Suppressor macrophage treated with lipopolysaccharide for 4 hours (primary cell): ENCODE measurements around the gene MAN1B1.
"Not testable (repeated sequence)": the region's sequence is repeated elsewhere in the genome, so short reads cannot be mapped to it uniquely, and the experiment has no call there.

Experiments
- DNase-seq: peaks from one replicate; pipeline ENCODE4 v3.0.0-alpha.2; 2020

Gene MAN1B1

GRCh38 chr9:137130176-137130755, 43.5 kb downstream of the MAN1B1 start:
- peak; percentile 14 for DNase-seq

- DNase-seq = no peak
Measured at GRCh38 chr9:137134191-137134590, 47.4 kb downstream of the MAN1B1 start.

DNA sequence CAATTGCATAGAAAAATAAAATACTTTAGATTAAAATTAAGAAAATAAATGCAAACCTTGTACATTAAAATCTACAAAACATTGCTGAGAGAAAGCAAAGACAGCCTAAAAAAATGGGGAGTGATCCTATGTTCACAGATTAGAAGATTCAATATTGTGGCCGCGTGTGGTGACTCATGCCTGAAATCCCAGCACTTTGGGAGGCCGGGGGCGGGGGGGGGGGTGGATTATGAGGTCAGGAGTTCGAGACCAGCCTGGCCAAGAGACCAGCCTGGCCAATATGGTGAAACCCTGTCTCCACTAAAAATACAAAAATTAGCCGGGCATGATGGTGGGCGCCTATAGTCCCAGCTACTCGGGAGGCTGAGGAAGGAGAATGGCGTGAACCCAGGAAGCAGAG, 48.4 kb downstream of the MAN1B1 start:
- DNase-seq = not testable (repeated sequence)

GRCh38 chr9:137136261-137136880, 49.6 kb downstream of the MAN1B1 start:
- DNase-seq = no peak

GRCh38 chr9:137136881-137137607, 50.3 kb downstream of the MAN1B1 start:
- DNase-seq = no peak

GRCh38 chr9:137138058-137138721, 51.4 kb downstream of the MAN1B1 start:
- no peak for DNase-seq

DNA sequence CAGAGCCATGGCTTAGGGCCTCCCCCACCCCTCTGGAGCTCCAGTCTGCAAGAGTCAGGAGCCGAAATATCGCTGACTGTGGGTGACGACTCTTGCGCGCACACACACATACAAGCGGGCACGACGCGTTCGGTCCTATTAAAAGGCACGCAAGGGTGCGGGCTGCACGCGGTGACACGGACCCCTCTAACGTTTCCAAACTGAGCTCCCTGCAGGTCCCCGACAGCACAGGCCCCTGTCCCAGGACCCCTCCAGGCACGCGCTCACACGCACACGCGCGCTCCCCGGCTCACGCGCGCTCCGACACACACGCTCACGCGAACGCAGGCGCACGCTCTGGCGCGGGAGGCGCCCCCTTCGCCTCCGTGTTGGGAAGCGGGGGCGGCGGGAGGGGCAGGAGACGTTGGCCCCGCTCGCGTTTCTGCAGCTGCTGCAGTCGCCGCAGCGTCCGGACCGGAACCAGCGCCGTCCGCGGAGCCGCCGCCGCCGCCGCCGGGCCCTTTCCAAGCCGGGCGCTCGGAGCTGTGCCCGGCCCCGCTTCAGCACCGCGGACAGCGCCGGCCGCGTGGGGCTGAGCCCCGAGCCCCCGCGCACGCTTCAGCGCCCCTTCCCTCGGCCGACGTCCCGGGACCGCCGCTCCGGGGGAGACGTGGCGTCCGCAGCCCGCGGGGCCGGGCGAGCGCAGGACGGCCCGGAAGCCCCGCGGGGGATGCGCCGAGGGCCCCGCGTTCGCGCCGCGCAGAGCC, 52.1 kb downstream of the MAN1B1 start, which contains the start of gene GRIN1:
GRIN1 (plus strand) TSS at position 433 of the 746 bp plus-strand sequence. CDS start 333 bp downstream, outside the sequence.
- DNase-seq = peak; percentile 36

DNA sequence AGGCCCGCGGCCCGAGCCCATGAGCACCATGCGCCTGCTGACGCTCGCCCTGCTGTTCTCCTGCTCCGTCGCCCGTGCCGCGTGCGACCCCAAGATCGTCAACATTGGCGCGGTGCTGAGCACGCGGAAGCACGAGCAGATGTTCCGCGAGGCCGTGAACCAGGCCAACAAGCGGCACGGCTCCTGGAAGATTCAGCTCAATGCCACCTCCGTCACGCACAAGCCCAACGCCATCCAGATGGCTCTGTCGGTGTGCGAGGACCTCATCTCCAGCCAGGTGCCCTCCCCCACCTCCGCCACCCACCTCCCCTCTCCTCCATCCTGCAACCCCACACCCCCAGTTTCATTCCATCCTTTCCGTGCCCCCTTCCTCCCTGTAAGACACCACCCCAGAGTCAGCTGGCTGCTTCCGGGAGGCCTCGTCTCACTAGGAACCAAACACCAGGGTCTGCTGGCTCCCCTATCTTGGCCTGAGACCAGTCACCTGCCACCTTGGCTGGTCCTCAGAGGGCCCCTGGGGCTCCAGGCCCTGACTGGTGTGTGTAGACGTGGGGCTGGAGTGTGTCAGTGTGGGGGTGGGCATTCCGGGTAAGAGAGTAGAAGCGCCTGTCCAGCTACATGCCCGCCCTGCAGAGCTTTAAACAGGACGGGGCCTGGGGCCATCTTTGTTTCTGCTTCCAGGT, 52.8 kb downstream of the MAN1B1 start:
- DNase-seq = no peak

DNA sequence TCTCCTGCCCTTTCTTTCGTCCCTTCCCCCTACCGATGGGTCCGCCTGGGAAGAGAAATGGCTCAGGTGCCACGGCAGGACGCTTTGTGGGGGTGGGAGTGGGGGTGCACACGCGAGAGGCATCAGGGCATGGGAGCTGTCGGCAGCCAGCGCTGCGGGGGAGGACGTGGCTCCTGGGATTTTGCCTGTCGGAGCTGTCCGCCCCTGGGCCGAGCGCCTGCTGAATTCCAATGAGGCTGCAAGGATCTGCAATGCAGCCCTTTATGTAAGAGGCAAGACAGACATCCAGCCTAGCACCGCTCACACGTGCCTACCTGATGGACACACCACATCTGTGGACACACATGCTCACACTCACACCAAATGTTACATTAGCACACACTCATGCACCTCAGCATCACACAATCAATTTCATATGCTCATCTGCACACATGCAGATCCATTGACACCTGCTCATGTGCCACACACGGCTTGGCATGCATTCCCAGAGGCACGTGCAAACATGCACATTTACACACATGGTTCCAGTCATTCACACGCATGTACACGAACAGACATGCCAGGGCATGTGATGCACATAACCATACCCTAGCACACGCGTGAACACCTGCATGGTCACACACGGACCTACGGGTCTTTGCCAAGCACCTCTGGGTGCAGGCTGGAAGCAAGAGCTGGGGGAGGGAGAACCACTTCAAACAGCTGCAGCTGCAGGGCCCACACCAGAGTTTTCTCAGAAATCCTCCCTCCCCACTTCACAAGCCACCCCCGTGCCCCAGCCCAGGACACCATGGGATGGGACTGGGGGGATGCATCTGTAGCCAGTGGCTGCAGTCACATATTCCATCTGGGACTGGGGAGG, 53.6 kb downstream of the MAN1B1 start:
- no peak for DNase-seq

DNA sequence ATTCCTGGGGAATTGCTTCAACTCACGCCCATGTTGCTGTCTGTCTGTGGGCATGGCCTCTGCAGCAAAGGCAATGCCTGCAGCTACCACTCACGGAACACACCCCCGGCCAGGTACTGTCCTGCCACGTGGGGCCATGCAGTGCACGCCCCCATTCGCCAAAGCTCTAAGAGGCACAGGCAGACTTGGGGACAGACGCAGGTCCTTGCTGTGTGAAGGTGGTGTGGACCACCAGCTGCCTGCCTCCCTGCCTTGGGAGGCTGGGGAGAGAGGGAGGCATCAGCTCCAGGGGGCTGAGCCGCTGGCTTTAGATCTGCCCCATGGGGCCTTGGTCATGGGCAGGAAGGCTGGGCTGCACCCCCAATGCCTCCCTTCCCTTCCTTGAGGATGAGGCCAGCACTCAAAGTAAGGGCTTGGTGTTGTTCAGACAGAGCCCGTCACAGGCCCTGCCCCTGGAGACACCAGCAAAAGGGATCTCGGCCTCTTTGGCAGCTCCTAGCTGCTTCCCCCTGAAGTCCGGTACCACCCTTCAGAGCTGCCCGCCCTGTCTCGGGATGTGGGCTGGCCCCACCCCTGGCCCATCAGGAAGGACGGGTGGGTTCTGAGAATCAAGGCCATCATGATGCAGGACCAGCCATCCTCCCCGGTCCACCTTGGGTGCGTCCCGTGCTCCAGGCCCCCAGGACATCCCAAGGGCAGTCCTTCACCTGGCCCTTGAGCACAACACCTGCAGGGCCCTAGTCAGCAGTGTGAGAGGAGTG, 54.4 kb downstream of the MAN1B1 start:
- no peak for DNase-seq

GRCh38 chr9:137141976-137142936, 55.5 kb downstream of the MAN1B1 start:
- no peak for DNase-seq

- no peak for DNase-seq
Measured at GRCh38 chr9:137143459-137143858, 56.7 kb downstream of the MAN1B1 start.

DNA sequence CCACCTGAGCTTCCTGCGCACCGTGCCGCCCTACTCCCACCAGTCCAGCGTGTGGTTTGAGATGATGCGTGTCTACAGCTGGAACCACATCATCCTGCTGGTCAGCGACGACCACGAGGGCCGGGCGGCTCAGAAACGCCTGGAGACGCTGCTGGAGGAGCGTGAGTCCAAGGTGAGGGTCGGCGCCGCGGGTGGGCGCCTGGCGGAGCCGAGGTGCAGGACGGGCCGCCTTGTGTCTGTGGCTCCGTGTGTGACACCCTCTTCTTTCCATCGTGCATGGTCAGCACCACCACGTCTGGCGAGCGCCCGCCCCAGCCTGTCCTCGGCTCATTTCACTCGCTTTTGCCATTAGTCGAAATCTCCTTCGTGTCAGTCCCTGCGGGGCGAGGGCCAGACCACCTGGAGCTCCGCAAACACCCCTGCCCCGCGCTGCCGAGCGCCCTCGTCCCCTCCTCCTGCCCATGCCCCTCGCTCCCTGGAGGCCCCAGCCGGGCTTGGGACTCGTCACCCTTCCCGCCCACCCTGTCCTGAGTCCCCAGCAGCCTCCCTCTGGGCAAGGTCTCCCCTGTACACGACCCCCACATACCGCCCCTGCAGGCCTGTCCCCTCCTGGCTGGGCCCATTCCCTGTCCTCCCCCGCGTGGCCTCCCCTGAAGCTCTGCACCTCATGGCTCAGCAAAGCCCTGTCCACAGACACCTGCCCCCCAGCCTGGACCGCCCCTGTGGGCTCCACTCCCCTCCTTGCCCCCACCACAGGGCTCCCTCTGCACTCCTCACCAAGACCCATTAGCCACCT, 59.1 kb downstream of the MAN1B1 start:
- DNase-seq = no peak

- no peak for DNase-seq
Measured at GRCh38 chr9:137146527-137146918, 59.7 kb downstream of the MAN1B1 start.

DNA sequence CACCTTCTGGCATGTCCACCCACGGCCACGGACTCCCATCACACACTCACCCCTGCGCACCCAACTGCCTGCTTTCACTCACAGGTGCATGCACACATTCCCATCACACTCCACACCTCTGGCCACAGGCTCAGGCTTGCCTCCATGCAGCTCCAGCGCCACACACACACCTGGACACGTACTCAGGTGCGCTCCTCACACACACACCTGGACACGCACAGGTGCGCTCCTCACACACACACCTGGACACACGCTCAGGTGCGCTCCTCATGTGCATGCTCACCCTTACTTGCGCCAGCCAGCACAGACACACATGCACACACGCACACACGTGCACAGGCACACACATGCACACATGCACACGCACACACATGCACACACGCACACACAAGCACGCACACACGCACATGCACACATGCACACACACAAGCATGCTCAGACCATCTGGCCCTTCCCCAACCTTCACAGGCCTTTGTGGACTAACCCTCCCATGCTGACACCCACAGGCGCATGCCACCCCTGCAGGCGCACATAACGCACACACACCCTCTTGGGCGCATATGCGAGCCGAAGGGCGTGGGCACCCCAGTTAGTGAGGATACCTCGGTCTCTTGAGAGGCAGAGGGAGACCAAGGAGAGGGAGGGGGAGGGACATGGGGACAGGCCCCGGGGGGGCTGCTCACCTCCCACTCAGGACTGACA, 60.5 kb downstream of the MAN1B1 start:
- DNase-seq = no peak

GRCh38 chr9:137147793-137148160, 61.0 kb downstream of the MAN1B1 start:
- DNase-seq = no peak

- no peak for DNase-seq
Measured at GRCh38 chr9:137148242-137148641, 61.5 kb downstream of the MAN1B1 start.

DNA sequence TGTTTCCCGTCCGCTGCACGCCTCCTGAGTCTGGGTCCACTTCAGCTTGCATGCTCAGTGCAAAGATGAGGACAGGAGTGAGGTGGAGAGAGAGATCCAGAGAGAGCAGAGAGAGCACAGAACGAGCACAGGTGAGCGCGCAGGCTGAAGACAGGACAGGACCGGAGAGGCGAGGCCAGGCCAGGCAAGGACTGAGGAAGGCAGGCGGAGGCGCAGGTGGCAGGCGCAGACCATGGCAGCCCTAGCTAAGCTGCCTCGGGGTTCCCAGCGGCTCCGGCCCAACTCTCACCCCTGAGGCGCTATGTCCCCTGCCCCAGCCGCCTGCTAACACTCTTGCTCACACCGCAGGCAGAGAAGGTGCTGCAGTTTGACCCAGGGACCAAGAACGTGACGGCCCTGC, 61.9 kb downstream of the MAN1B1 start:
- no peak for DNase-seq
